Hepatic stellate cell (primary cell): Measurements from ENCODE around the gene SPATA20.
A peak's percentile ranks its signal among the peaks of the same experiment; 100 is the strongest.

Experiments
- DNase-seq: peaks from one replicate; pipeline ENCODE4 v3.0.0; 2011; ENCODE audit warnings: low spot score

SPATA20 gene

GRCh38 chr17:50540560-50541401, 6.2 kb upstream of the SPATA20 start:
- DNase-seq: no peak

GRCh38 chr17:50541402-50541715, 5.6 kb upstream of the SPATA20 start:
- DNase-seq: no peak

DNA sequence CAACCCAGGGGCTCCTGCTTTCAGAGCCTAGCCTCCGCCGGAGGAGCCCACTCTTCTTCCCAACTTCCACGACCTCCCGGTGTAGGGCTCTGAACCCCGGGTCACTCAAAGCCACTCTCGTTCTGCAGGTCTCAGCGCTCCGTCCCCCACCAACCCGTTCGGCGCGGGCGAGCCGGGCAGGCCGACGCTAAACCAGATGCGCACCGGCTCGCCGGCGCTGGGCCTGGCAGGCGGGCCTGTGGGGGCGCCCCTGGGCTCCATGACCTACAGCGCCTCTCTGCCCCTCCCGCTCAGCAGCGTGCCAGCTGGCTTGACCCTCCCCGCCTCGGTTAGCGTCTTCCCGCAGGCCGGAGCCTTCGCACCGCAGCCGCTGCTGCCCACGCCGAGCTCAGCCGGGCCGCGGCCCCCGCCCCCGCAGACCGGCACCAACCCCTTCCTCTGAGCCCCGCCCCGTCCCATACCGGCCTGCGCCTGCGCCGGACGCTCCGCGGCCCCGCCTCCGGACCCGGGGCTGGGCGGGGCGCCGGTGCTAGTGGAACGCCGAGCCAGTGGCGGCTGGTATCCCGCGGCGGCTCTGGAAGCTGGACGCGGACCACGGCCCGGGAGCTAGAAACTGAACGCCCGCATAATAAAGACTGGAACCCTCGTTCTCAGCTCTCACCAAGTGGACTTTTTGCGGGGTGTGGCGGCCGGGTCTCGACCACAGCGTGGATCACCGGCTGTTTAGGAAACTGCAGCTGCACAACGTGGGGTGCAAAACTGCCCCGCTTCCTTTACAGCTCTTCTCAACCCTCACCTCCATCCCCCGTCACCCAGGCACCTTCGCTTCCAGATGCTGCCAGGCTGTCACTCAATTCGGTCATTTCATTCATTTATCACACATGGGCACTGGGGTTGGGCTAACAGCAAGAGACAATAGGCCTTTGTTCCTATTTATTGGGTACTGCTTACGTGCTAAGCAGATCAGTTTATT, 5.0 kb upstream of the SPATA20 start:
- peak; percentile 99 for DNase-seq

DNA sequence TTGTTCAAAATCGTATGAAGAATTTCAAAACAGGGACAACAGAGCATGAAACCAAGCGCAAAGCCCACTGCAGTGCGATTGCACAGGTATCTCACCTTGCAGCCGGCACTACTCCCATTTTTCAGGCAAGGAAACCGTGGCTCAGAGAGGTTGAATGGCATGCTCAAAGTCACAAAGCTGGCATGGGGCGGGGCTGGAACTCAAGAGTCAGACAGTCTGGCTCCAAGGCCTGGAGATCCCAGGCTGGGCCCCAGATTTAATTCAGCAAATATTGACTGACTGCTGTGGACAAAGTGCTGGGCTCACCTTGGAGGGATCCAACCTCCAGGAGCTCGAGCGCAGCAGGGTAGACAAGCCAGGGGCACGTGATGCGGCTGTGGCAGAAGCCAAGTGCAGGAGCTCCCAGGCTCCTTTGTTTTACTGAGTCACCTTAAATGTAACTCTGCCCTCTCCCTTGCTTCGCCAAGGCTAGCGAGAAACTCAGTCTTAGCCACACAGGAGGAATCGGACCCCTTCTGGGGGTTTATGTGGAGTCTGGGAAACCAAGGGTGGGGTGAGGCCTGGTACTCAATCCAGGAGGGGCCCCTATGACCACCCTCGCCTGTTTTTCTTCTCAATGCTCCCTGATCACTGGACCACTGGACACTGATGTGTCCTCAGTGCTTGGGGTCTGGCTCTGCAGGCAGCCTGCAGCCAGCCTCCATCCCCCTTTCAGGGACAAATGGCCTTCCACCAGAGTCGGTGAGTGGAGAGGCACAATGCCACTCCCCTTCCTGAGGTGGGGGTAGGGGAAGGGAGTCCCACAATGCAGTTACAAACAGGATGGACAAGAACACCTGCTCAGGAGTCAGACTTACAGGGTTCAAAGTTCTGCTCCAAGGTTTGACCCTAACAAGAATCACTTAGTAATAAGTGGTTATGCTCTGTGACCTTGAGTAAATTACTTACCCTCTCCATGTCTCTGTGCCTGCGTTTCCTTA, 3.9 kb upstream of the SPATA20 start:
- DNase-seq: no peak

DNA sequence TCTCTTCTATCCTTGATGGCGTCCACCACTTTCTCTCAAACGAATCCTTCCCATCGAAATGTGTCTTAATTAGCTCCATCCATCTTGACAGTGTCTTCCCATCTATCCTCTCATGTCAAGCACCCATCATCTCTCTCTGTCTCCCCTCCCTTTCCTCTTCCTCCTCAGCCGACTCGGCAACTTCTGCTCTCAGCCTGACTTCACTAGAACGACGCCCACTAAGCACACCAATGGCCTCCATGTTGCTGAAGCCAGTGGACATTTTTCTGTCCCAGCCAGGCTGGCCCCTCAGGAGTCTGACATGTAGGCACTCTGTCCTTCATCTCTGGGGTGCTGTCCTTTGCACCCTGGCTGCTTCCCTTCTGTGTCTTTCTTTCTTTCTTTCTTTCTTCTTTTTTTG, 2.5 kb upstream of the SPATA20 start:
- DNase-seq: no peak

DNA sequence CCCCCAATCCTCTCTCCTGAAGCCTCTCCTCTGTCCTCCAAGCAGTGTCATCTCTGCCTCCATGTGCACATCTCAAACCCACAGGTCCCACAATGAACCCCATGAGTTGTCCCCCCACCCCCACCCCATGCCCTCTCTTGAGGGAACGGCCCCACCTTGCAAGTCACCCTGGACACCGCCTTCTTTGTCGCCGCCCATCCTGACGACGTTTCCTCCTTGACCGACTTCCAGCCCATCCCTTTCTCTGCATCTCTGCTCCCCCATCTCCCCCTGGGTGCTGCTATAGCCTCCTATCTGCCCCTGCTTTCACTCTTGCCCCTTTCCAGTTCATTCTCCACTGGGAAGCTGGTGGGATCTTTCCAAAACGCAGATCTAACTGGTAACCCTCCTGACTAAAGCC, 1.7 kb upstream of the SPATA20 start:
- no peak for DNase-seq

- no peak for DNase-seq
Measured at GRCh38 chr17:50546701-50547034, 306 bp upstream of the SPATA20 start.

DNA sequence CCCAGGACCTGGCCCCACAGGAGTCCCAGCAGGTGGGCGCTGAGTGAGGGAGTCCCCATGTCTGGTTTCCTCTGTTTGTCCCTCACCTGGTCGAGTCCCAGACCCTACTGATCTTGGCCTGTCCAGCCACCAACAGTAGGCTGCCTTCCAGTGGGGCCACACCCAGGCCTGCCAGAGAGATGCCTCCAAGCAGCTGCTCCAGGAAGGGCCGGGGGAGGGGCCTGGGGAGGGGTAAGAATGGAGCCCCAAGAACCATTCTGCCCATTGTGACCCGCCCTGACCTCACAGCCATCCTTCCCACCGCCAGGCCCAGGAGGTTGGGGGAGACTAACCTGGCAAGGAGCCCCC, 736 bp downstream of the SPATA20 start:
- DNase-seq: no peak

DNA sequence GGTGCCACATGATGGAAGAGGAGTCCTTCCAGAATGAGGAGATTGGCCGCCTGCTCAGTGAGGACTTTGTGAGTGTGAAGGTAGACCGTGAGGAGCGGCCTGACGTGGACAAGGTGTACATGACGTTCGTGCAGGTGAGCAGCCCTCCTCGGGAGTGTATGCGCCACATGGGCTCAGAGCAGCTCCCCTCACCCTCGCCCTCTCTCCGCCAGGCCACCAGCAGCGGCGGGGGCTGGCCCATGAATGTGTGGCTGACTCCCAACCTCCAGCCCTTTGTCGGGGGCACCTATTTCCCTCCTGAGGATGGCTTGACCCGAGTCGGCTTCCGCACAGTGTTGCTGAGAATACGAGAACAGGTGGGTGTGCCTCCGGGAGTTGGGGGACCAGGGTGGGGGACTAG, 1.9 kb downstream of the SPATA20 start:
- no peak for DNase-seq

- no peak for DNase-seq
Measured at GRCh38 chr17:50549256-50549941, 2.4 kb downstream of the SPATA20 start.

DNA sequence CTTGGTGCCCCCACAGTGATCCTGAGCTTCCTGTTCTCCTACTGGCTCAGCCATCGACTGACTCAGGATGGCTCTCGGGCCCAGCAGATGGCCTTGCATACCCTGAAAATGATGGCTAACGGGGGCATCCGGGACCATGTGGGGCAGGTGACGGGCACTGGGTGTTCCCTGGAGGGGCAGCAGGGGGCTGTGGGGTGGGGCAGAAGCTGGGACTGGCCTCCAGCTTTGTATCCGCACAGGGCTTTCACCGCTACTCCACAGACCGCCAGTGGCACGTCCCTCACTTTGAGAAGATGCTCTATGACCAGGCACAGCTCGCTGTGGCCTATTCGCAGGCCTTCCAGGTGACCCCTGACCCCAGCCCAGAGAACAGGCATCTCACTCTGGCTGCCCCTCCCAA, 3.0 kb downstream of the SPATA20 start:
- no peak for DNase-seq

GRCh38 chr17:50550661-50551432, 3.9 kb downstream of the SPATA20 start:
- peak; percentile 84 for DNase-seq

- DNase-seq: no peak
Measured at GRCh38 chr17:50551433-50551815, 4.5 kb downstream of the SPATA20 start.

DNA sequence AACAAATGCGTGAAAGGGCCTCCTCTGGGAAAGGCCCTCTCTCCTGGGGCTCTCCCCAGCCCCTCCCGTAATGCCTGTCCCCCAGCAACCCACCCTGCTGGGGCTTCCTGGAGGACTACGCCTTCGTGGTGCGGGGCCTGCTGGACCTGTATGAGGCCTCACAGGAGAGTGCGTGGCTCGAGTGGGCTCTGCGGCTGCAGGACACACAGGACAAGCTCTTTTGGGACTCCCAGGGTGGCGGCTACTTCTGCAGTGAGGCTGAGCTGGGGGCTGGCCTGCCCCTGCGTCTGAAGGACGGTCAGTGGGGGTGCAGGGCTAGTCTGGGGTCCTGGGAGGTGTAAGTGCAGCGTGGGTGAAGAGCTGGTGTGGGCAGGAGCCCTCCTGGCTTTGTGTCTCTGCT, 4.9 kb downstream of the SPATA20 start:
- no peak for DNase-seq

DNA sequence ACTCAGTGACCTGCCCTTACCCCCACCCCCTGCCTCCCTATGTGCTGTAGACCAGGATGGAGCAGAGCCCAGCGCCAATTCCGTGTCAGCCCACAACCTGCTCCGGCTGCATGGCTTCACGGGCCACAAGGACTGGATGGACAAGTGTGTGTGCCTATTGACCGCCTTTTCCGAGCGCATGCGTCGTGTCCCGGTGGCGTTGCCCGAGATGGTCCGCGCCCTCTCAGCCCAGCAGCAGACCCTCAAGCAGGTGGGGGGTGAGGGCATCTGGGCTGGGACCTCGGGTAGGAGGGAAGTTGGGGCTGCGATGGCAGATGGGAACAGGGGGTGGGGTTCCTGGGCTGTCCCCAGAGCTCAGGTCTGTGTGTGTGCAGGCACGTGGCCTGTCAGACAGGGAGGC, 7.2 kb downstream of the SPATA20 start:
- DNase-seq: no peak

GRCh38 chr17:50556803-50557202, 9.8 kb downstream of the SPATA20 start:
- DNase-seq: no peak

- DNase-seq: no peak
Measured at GRCh38 chr17:50557630-50558029, 10.7 kb downstream of the SPATA20 start.

DNA sequence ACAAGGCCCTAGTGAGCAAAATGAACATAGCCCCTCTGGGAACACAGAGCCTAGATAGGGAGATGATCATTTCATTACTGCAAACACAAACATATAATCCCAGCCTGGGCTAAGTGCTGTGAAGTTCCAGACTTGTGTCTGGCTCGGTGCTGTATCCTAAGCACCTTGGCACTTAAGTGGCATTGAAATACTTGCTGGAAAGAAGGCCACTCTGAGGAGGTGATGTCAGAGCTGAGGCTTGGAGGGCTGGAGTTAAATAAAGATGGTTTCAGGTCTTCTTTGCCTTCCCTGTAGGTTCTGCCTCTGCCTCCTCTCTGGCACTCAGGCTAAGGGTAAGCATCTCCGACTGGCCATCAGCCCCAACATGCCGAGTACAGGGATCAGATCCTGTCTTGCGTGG, 11.1 kb downstream of the SPATA20 start:
- DNase-seq: no peak

DNA sequence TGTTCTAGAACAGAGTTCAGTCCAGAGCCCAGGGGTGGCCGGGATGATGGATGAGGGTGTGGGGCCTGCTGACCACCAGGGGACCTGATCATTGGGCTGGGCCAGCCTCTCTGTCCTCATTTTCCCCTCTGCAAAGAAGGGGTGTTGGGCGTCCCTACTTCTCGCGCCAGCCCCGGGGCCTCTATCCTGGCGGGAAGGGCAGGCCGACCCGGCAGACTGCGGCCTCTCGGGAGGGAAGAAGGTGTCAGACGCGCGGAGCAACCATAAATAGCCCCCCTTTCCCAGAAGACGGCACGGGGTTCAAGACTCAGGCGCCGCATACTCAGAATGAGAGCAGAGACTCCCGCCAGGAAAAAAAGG, 11.6 kb downstream of the SPATA20 start:
- DNase-seq: no peak

DNA sequence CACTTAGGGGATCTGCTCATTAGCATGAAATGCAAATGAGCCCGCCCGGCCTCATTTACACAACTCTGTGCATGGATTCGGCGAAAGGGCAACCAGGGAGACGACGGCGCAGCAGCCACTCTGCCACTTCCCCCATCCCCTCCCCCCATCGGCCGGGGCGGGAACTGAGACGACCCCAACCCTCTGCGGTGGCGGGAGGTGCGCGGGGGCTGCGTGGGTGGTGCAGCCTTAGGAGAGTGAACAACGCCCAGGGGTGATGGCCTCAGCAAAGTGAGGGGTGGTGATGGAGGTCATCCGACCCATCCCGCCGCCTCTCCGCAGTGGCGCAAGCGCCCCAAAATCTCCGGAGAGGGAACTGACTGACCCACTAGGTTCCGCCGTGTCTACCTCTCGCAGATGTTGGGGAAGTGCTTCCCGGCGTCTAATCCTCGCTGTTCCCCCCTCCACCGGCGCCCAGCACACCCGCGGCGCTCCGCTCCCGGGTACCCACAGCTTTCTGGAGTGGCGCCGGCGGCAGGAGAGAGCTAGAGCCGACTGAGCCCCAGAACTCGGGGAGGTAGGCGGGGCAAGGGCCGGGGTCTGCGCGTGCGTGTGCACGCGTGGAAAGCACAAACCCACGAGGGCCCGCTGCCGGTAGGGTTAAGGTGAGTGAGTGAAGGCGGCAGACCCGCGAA, 12.1 kb downstream of the SPATA20 start:
- no peak for DNase-seq
